ENCODE measurements around the gene CTNNBIP1. TPM values are rescaled to one million over a fixed set of nuclear protein-coding genes. Genes with fewer than 3 reads are reported as not detected.

CTNNBIP1 gene
- total RNA-seq, 1 donor from 2014 or later = 35.0 TPM

- DNase-seq (peak; percentile 87), ATAC-seq (peak; percentile 86 to 90)
- intact Hi-C loops (cut with DNase I) = loop anchor here (5.0 kb wide), 1 partner anchor 85 kb away; no protein-coding TSS in a partner anchor
- no peaks in the 10 kb centered on the region for H3K9me3 ChIP-seq
- TF ChIP-seq CTCF (IDR thresholded peaks at IDR 0.05) = peak; percentile 98
- no peak overlapping the region for H3K4me3 ChIP-seq
- no peak overlapping the region for H3K27ac ChIP-seq
- no peaks in the 10 kb centered on the region for H3K4me1 ChIP-seq
- no peaks in the 10 kb centered on the region for H3K27me3 ChIP-seq (ENCODE audit: low read depth)
- peaks cover 71% of the 10 kb centered on the region for H3K36me3 ChIP-seq
These were observed 42.4 kb downstream of the CTNNBIP1 start for GRCh38 chr1:9867408-9868243.

GRCh38 chr1:9866836-9867235 lies 43.2 kb downstream of the CTNNBIP1 start:
- DNase-seq (no peak), ATAC-seq (peak in 1 of 2 donors; percentile 5)
- no peak for TF ChIP-seq CTCF (IDR thresholded peaks at IDR 0.05)
- Histone ChIP-seq H3K4me3 (no peak overlapping the region), H3K4me1 (no peaks in the 10 kb centered on the region), H3K27me3 (ENCODE audit: low read depth) (no peaks in the 10 kb centered on the region), H3K27ac (no peak overlapping the region), H3K9me3 (no peaks in the 10 kb centered on the region), H3K36me3 (peaks cover 73% of the 10 kb centered on the region)
- intact Hi-C loops (cut with DNase I) = loop anchor here (5.0 kb wide), 1 partner anchor 85 kb away; no protein-coding TSS in a partner anchor

GRCh38 chr1:9865724-9866123 lies 44.3 kb downstream of the CTNNBIP1 start:
- intact Hi-C loops (cut with DNase I) = loop anchor here (5.0 kb wide), 1 partner anchor 83 kb away; no protein-coding TSS in a partner anchor
- Histone ChIP-seq H3K27ac (no peak overlapping the region), H3K27me3 (ENCODE audit: low read depth) (no peaks in the 10 kb centered on the region), H3K4me1 (no peaks in the 10 kb centered on the region), H3K4me3 (no peak overlapping the region), H3K9me3 (no peaks in the 10 kb centered on the region), H3K36me3 (peaks cover 64% of the 10 kb centered on the region)
- ATAC-seq (no peak), DNase-seq (no peak)
- TF ChIP-seq CTCF (IDR thresholded peaks at IDR 0.05) = no peak

DNA sequence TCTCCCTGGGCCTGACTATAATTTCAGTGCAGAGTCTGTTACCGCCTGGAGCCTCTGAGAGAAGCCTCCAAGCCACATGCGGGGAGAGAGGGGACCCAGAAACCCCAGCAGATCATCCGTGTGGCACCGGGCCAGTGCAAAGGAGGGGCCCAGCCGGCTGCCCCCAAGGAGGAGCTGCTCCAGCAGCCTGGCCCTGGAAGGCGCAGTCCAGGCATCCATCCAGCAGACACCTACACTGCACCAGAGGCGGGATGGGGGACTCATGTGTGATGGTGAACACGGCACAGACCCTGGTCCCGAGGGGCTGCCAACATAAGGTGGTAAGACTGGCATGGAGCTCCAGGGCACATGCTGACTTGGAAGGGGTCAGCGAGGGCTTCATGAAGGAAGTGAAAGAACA lies 46.7 kb downstream of the CTNNBIP1 start:
- no peak for DNase-seq
- no peaks in the 10 kb centered on the region for H3K27me3 ChIP-seq (ENCODE audit: low read depth)
- no peak for ATAC-seq
- H3K4me3 ChIP-seq = no peak overlapping the region
- no peak overlapping the region for H3K27ac ChIP-seq
- no peaks in the 10 kb centered on the region for H3K4me1 ChIP-seq
- TF ChIP-seq CTCF (IDR thresholded peaks at IDR 0.05) = no peak
- peaks cover 56% of the 10 kb centered on the region for H3K36me3 ChIP-seq
- intact Hi-C loops (cut with DNase I) = no loop called here
- H3K9me3 ChIP-seq = no peaks in the 10 kb centered on the region

DNA sequence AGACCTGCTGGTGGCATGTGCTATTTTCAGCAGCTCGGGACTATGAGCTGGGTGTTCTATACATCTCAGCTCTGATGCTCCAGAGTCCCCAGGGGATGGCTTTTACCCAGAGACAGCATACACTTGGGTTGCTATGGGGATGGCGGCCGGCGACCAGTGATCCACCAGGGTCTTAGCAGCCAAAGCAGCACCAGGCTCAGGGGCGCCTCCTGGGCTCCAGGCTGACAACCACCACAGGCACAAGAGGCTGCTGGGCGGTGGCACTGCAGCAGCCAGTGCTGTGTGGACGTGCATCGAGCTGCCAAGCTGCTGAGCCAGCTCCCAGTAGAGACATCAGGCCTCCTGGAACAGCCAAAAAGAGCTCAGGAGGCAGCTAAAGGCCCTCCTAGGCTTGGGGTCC lies 48.7 kb downstream of the CTNNBIP1 start:
- Histone ChIP-seq H3K27me3 (ENCODE audit: low read depth) (no peaks in the 10 kb centered on the region), H3K4me3 (no peak overlapping the region), H3K9me3 (no peaks in the 10 kb centered on the region), H3K36me3 (peaks cover 38% of the 10 kb centered on the region), H3K27ac (no peak overlapping the region), H3K4me1 (no peaks in the 10 kb centered on the region)
- ATAC-seq (no peak), DNase-seq (no peak)
- intact Hi-C loops (cut with DNase I) = no loop called here
- TF ChIP-seq CTCF (IDR thresholded peaks at IDR 0.05) = no peak
